Body of pancreas (tissue), 4 donors: ENCODE results near the gene CAMK2G.

Experiments used
- CTCF ChIP-seq, 7 experiments: fragments of 450-650 bp in 4 of 7; fragments of 200-600 bp in 3 of 7; sonication (generic) in 3 of 7; IDR thresholded peaks; one replicate each; pipeline ENCODE4 v1.5.1; 2016 to 2019; ENCODE audit warnings: antibody characterized with exemption in 7 of 7
- POLR2A ChIP-seq, 3 donors: fragments of 450-650 bp; IDR thresholded peaks; one replicate each; pipeline ENCODE4 v1.6.1; 2016; ENCODE audit warnings: antibody characterized with exemption in 3 of 3, mild to moderate bottlenecking in 2 of 3

GRCh38 chr10:73779018-73779417 is 95.3 kb downstream of the CAMK2G start:
- no peak for TF ChIP-seq CTCF (IDR thresholded peaks at IDR 0.05)
- no peak for TF ChIP-seq POLR2A (IDR thresholded peaks at IDR 0.05)
